Suprapubic skin (tissue), 4 donors: ENCODE measurements around the gene PPM1N. TPM values are rescaled to one million over a fixed set of nuclear protein-coding genes. Genes with fewer than 3 reads are reported as not detected.

Experiments used
- DNase-seq, 2 donors: peaks; one replicate each; pipeline ENCODE4 v3.0.0-alpha.2; 2019; ENCODE audit warnings: low spot score in 2 of 2
- H3K27ac ChIP-seq: fragments of 200-600 bp; sonication (generic); one replicate; pipeline ENCODE4 v1.5.1; 2019
- H3K27me3 ChIP-seq: fragments of 200-600 bp; sonication (generic); one replicate; pipeline ENCODE4 v1.5.1; 2019
- H3K36me3 ChIP-seq: fragments of 200-600 bp; sonication (generic); one replicate; pipeline ENCODE4 v1.5.1; 2019
- H3K4me1 ChIP-seq: fragments of 200-600 bp; sonication (generic); one replicate; pipeline ENCODE4 v1.5.1; 2019
- H3K4me3 ChIP-seq: fragments of 200-600 bp; sonication (generic); one replicate; pipeline ENCODE4 v1.5.1; 2019; ENCODE audit warnings: mild to moderate bottlenecking
- H3K9me3 ChIP-seq: fragments of 200-600 bp; sonication (generic); one replicate; pipeline ENCODE4 v1.5.1; 2019
- EP300 ChIP-seq: sonication (generic); formaldehyde crosslinking; IDR thresholded peaks from one replicate; pipeline ENCODE4 v1.6.1; 2017; ENCODE audit warnings: antibody characterized with exemption
- POLR2A ChIP-seq, 2 donors: fragments of 450-650 bp; IDR thresholded peaks; one replicate each; pipeline ENCODE4 v1.6.1; 2017; ENCODE audit warnings: antibody characterized with exemption in 2 of 2, mild to moderate bottlenecking in 2 of 2, moderate library complexity in 2 of 2
- POLR2AphosphoS5 ChIP-seq, 3 donors: sonication (generic); formaldehyde crosslinking; IDR thresholded peaks; one replicate each; pipeline ENCODE4 v1.6.1; 2017; ENCODE audit warnings: antibody characterized with exemption in 3 of 3
- WGBS: methylation state at CpG from one replicate; pipeline ENCODE4 v1.1.5; 2018; 5-methylcytosine and 5-hydroxymethylcytosine counted together
- total RNA-seq, 4 donors: library from RNA; depleted of rRNA; stranded (reverse); fragments of >200 nt; gene quantifications; one replicate each; pipeline ENCODE4 v1.1.0, GENCODE V29; 2016
- TF ChIP-seq, protein P1 (sequence below), 2 donors: fragments of 200-600 bp in 1 of 2; fragments of 450-650 bp in 1 of 2; sonication (generic) in 1 of 2; IDR thresholded peaks; one replicate each; pipeline ENCODE4 v1.5.1; 2016 to 2019; ENCODE audit warnings: antibody characterized with exemption in 2 of 2, mild to moderate bottlenecking in 1 of 2, moderate library complexity in 1 of 2

Gene PPM1N
- total RNA-seq, 4 donors from 2014 or later: 2.9 to 6.3 (median 5.6) TPM

DNA sequence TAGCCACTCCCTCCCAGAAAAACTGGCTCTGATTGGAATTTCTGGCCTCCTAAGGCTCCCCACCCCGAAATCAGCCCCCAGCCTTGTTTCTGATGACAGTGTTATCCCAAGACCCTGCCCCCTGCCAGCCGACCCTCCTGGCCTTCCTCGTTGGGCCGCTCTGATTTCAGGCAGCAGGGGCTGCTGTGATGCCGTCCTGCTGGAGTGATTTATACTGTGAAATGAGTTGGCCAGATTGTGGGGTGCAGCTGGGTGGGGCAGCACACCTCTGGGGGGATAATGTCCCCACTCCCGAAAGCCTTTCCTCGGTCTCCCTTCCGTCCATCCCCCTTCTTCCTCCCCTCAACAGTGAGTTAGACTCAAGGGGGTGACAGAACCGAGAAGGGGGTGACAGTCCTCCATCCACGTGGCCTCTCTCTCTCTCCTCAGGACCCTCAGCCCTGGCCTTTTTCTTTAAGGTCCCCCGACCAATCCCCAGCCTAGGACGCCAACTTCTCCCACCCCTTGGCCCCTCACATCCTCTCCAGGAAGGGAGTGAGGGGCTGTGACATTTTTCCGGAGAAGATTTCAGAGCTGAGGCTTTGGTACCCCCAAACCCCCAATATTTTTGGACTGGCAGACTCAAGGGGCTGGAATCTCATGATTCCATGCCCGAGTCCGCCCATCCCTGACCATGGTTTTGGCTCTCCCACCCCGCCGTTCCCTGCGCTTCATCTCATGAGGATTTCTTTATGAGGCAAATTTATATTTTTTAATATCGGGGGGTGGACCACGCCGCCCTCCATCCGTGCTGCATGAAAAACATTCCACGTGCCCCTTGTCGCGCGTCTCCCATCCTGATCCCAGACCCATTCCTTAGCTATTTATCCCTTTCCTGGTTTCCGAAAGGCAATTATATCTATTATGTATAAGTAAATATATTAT, 24.3 kb upstream of the PPM1N start:
- Histone ChIP-seq H3K27me3 (no peaks in the 10 kb centered on the region), H3K4me1 (peaks cover 38% of the 10 kb centered on the region), H3K27ac (no peak overlapping the region), H3K36me3 (peaks cover 15% of the 10 kb centered on the region), H3K4me3 (no peak overlapping the region), H3K9me3 (no peaks in the 10 kb centered on the region)
- WGBS: 79% methylated on average over 27 of the region's 27 CpGs
- peak in 1 of 2 donors; percentile 86 for DNase-seq
- TF ChIP-seq, protein P1, sequence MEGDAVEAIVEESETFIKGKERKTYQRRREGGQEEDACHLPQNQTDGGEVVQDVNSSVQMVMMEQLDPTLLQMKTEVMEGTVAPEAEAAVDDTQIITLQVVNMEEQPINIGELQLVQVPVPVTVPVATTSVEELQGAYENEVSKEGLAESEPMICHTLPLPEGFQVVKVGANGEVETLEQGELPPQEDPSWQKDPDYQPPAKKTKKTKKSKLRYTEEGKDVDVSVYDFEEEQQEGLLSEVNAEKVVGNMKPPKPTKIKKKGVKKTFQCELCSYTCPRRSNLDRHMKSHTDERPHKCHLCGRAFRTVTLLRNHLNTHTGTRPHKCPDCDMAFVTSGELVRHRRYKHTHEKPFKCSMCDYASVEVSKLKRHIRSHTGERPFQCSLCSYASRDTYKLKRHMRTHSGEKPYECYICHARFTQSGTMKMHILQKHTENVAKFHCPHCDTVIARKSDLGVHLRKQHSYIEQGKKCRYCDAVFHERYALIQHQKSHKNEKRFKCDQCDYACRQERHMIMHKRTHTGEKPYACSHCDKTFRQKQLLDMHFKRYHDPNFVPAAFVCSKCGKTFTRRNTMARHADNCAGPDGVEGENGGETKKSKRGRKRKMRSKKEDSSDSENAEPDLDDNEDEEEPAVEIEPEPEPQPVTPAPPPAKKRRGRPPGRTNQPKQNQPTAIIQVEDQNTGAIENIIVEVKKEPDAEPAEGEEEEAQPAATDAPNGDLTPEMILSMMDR (IDR thresholded peaks at IDR 0.05): no peak
- TF ChIP-seq EP300: no peak
- TF ChIP-seq POLR2A (IDR thresholded peaks at IDR 0.05): no peak
- TF ChIP-seq POLR2AphosphoS5 (IDR thresholded peaks at IDR 0.05): no peak

DNA sequence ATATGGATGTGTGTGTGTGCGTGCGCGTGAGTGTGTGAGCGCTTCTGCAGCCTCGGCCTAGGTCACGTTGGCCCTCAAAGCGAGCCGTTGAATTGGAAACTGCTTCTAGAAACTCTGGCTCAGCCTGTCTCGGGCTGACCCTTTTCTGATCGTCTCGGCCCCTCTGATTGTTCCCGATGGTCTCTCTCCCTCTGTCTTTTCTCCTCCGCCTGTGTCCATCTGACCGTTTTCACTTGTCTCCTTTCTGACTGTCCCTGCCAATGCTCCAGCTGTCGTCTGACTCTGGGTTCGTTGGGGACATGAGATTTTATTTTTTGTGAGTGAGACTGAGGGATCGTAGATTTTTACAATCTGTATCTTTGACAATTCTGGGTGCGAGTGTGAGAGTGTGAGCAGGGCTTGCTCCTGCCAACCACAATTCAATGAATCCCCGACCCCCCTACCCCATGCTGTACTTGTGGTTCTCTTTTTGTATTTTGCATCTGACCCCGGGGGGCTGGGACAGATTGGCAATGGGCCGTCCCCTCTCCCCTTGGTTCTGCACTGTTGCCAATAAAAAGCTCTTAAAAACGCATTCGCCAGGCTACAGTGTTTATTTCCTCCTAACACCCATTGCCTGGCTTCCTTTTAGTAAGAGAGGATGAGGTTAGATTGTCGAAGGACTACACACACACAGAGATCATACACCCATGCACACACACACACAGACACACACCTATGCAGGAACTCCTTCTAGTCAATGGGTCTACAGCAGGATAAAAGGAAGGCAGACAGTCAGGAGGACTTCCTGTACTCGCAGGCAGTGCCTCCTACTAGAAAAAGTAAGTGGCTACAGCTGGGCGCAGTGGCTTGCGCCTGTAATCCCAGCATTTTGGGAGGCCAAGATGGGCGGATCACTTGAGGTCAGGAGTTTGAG, 23.4 kb upstream of the PPM1N start:
- WGBS: 82% methylated on average over 28 of the region's 28 CpGs
- Histone ChIP-seq H3K36me3 (peaks cover 15% of the 10 kb centered on the region), H3K27me3 (no peaks in the 10 kb centered on the region), H3K9me3 (no peaks in the 10 kb centered on the region), H3K27ac (no peak overlapping the region), H3K4me3 (no peak overlapping the region), H3K4me1 (peaks cover 42% of the 10 kb centered on the region)
- TF ChIP-seq POLR2AphosphoS5 (IDR thresholded peaks at IDR 0.05) (no peak), EP300 (no peak), POLR2A (IDR thresholded peaks at IDR 0.05) (peak in 1 of 2 donors; percentile 26)
- DNase-seq: peak in 1 of 2 donors; percentile 78

DNA sequence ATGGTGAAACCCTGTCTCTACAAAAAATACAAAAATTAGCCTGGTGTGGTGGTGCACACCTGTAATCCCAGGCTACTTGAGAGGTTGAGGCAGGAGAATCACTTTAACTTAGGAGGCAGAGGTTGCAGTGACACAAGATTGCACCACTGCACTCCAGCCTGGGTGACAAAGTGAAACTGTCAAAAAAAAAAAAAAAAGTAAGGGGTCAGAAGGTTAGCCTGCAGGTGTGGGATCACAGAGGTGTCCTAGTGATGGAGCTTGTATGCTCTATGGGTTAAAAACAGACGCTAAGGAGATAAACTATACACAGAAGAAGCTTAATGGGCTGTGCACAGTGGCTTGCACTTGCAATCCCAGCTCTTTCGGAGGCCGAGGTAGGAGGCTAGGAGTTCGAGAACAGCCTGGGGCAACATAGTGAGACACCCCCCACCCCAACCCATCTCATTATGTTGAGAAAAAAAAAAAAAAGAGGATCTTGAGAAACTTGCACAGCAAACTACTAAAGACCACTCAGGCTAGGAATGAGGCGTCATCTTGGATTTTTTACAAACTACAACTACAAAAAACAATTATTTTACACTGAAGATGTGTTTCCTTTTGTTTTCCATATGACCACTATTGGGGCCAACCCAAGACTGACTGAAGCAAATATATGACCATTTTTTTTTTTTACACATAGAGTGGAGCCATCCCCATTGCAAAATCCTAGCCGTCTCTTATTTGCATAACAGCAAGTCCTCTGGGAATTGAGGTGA, 22.5 kb upstream of the PPM1N start:
- Histone ChIP-seq H3K4me1 (peaks cover 33% of the 10 kb centered on the region), H3K4me3 (no peak overlapping the region), H3K9me3 (no peaks in the 10 kb centered on the region), H3K27me3 (no peaks in the 10 kb centered on the region), H3K36me3 (peaks cover 15% of the 10 kb centered on the region), H3K27ac (no peak overlapping the region)
- no peak for DNase-seq
- no peak for TF ChIP-seq EP300
- TF ChIP-seq, protein P1 (IDR thresholded peaks at IDR 0.05): no peak
- TF ChIP-seq POLR2A (IDR thresholded peaks at IDR 0.05): no peak
- TF ChIP-seq POLR2AphosphoS5 (IDR thresholded peaks at IDR 0.05): no peak
- WGBS: 77% methylated on average over 6 of the region's 6 CpGs

DNA sequence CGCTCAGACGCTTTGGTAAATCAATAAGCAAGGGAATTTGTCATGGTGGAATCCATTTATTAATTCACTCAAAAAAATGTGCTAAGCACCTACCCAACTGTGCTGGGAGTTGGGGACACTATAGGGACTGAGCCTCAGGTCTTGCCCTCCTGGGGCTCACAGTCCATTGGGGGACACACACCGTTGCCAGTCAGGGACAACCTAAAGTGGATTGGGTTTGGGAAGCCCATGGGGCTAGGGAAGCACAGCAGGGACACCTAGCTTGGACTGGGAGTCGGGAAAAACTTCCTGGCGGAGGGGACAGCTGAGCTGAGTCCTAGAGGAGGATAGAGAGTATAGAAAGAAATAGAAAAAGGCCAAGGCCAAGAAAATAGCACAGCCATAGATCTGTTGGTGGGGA, 21.9 kb upstream of the PPM1N start:
- Histone ChIP-seq H3K4me1 (peaks cover 28% of the 10 kb centered on the region), H3K27ac (no peak overlapping the region), H3K27me3 (no peaks in the 10 kb centered on the region), H3K9me3 (no peaks in the 10 kb centered on the region), H3K4me3 (no peak overlapping the region), H3K36me3 (peaks cover 15% of the 10 kb centered on the region)
- 67% methylated on average over 5 of the region's 5 CpGs for WGBS
- TF ChIP-seq EP300 (no peak), POLR2A (IDR thresholded peaks at IDR 0.05) (no peak), POLR2AphosphoS5 (IDR thresholded peaks at IDR 0.05) (no peak)
- TF ChIP-seq, protein P1 (IDR thresholded peaks at IDR 0.05): no peak
- peak in 1 of 2 donors; percentile 82 for DNase-seq

DNA sequence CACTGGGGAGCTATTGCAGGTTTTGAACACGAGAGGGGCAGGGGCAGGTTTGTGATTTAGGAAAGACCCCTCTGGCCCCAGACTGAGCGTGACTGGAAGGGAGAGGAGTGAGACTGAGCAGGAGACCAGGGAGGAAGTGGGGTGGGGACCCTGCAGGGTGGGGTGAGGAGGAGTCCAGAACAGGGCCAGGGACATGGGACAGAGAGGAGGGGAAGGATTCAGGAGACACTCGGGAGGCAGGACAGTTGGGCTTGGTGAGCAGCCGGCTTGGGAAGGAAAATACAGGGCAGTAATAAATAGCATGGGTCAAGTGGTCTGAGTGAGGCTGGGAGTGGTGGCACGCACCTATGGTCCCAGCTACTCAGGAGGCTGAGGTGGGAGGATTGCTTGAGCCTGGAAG, 21.1 kb upstream of the PPM1N start:
- H3K36me3 ChIP-seq: peaks cover 15% of the 10 kb centered on the region
- TF ChIP-seq POLR2A (IDR thresholded peaks at IDR 0.05) (no peak), POLR2AphosphoS5 (IDR thresholded peaks at IDR 0.05) (no peak), EP300 (no peak)
- TF ChIP-seq, protein P1 (IDR thresholded peaks at IDR 0.05): no peak
- DNase-seq: peak in 1 of 2 donors; percentile 85
- 43% methylated on average over 5 of the region's 5 CpGs for WGBS
- H3K4me1 ChIP-seq: peaks cover 28% of the 10 kb centered on the region
- H3K4me3 ChIP-seq: no peak overlapping the region
- no peaks in the 10 kb centered on the region for H3K27me3 ChIP-seq
- no peak overlapping the region for H3K27ac ChIP-seq
- no peaks in the 10 kb centered on the region for H3K9me3 ChIP-seq
